H1 (cell line): ENCODE results near the gene CUL9. TPM values are rescaled to one million over a fixed set of nuclear protein-coding genes. Genes with fewer than 3 reads are reported as not detected.

Source experiments
- BCL11A ChIP-seq, 2 experiments: IDR thresholded peaks; one replicate each; pipeline ENCODE4 v1.6.1; 2011; ENCODE audit warnings: low read depth in 2 of 2, low read length in 2 of 2, mild to moderate bottlenecking in 2 of 2
- RNF2 ChIP-seq: fragments of 200-900, 300-1000 bp; sonication (generic); IDR thresholded peaks from 2 replicates; pipeline ENCODE4 v1.7.1; 2016; ENCODE audit warnings: borderline replicate concordance, low read depth, mild to moderate bottlenecking, antibody characterized with exemption, low read length; ENCODE audit not compliant: poor library complexity, severe bottlenecking; ENCODE audit errors: missing control alignments
- polyA plus RNA-seq, 7 experiments: library from polyadenylated mRNA; depleted of rRNA in 3 of 7; stranded (reverse) in 5 of 7; unstranded in 2 of 7; fragments of >200 nt in 5 of 7; fragments of 200-250 nt in 2 of 7; gene quantifications; 1 replicate in 5 of 7; 2 replicates in 1 of 7; 4 replicates in 1 of 7; pipeline versions ENCODE4 v1.2.1 to v1.2.3, GENCODE V29; 2011 to 2013; ENCODE audit warnings: missing spikeins in 2 of 7, mixed read lengths in 2 of 7
- total RNA-seq: library from RNA; stranded (reverse); fragmentation: NEBNext Ultra II Directional; extraction: Animal tissue kit (Norgen Biotek cat#: 25700); gene quantifications from 2 replicates; pipeline ENCODE4 v1.2.1, GENCODE V29; 2021
- TF ChIP-seq, protein P1 (sequence below): IDR thresholded peaks from 2 replicates; pipeline ENCODE4 v1.6.1; 2011; ENCODE audit warnings: low read length, improper control_type of control experiment
- TF ChIP-seq, protein P2 (sequence below): fragments of 300-600 bp; sonication (generic); IDR thresholded peaks from 2 replicates; pipeline ENCODE4 v1.7.1; 2012; ENCODE audit warnings: low read length, moderate library complexity, mild to moderate bottlenecking, inconsistent platforms; ENCODE audit not compliant: insufficient replicate concordance

CUL9 gene
- total and polyA plus RNA-seq, 2 of the 8 experiments (the other 6 are each of a cell fraction or from before 2014, with no cell fraction given), result 7.7 to 9.8 TPM

DNA sequence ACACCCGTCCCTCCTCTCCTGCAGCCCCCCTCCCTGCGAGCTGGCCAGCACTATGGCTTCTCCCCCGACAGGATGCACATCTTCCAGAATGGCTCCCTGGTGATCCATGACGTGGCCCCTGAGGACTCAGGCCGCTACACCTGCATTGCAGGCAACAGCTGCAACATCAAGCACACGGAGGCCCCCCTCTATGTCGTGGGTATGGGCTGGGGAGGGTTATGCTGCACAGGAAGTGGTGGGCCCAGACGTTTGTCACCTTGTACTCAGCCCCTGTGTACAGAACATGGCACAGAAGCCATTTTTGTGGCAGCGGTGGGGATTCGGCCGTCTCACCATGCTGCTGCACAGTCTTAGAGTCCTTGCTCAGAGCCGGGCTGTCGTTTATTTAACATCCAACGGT, 39.9 kb upstream of the CUL9 start (continued):
- TF ChIP-seq RNF2 (no peak), BCL11A (IDR thresholded peaks at IDR 0.05; ENCODE audit: low read depth in 2 of 2, low read length in 2 of 2) (no peak)
- TF ChIP-seq, protein P1, sequence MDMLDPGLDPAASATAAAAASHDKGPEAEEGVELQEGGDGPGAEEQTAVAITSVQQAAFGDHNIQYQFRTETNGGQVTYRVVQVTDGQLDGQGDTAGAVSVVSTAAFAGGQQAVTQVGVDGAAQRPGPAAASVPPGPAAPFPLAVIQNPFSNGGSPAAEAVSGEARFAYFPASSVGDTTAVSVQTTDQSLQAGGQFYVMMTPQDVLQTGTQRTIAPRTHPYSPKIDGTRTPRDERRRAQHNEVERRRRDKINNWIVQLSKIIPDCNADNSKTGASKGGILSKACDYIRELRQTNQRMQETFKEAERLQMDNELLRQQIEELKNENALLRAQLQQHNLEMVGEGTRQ, result no peak
- TF ChIP-seq, protein P2, sequence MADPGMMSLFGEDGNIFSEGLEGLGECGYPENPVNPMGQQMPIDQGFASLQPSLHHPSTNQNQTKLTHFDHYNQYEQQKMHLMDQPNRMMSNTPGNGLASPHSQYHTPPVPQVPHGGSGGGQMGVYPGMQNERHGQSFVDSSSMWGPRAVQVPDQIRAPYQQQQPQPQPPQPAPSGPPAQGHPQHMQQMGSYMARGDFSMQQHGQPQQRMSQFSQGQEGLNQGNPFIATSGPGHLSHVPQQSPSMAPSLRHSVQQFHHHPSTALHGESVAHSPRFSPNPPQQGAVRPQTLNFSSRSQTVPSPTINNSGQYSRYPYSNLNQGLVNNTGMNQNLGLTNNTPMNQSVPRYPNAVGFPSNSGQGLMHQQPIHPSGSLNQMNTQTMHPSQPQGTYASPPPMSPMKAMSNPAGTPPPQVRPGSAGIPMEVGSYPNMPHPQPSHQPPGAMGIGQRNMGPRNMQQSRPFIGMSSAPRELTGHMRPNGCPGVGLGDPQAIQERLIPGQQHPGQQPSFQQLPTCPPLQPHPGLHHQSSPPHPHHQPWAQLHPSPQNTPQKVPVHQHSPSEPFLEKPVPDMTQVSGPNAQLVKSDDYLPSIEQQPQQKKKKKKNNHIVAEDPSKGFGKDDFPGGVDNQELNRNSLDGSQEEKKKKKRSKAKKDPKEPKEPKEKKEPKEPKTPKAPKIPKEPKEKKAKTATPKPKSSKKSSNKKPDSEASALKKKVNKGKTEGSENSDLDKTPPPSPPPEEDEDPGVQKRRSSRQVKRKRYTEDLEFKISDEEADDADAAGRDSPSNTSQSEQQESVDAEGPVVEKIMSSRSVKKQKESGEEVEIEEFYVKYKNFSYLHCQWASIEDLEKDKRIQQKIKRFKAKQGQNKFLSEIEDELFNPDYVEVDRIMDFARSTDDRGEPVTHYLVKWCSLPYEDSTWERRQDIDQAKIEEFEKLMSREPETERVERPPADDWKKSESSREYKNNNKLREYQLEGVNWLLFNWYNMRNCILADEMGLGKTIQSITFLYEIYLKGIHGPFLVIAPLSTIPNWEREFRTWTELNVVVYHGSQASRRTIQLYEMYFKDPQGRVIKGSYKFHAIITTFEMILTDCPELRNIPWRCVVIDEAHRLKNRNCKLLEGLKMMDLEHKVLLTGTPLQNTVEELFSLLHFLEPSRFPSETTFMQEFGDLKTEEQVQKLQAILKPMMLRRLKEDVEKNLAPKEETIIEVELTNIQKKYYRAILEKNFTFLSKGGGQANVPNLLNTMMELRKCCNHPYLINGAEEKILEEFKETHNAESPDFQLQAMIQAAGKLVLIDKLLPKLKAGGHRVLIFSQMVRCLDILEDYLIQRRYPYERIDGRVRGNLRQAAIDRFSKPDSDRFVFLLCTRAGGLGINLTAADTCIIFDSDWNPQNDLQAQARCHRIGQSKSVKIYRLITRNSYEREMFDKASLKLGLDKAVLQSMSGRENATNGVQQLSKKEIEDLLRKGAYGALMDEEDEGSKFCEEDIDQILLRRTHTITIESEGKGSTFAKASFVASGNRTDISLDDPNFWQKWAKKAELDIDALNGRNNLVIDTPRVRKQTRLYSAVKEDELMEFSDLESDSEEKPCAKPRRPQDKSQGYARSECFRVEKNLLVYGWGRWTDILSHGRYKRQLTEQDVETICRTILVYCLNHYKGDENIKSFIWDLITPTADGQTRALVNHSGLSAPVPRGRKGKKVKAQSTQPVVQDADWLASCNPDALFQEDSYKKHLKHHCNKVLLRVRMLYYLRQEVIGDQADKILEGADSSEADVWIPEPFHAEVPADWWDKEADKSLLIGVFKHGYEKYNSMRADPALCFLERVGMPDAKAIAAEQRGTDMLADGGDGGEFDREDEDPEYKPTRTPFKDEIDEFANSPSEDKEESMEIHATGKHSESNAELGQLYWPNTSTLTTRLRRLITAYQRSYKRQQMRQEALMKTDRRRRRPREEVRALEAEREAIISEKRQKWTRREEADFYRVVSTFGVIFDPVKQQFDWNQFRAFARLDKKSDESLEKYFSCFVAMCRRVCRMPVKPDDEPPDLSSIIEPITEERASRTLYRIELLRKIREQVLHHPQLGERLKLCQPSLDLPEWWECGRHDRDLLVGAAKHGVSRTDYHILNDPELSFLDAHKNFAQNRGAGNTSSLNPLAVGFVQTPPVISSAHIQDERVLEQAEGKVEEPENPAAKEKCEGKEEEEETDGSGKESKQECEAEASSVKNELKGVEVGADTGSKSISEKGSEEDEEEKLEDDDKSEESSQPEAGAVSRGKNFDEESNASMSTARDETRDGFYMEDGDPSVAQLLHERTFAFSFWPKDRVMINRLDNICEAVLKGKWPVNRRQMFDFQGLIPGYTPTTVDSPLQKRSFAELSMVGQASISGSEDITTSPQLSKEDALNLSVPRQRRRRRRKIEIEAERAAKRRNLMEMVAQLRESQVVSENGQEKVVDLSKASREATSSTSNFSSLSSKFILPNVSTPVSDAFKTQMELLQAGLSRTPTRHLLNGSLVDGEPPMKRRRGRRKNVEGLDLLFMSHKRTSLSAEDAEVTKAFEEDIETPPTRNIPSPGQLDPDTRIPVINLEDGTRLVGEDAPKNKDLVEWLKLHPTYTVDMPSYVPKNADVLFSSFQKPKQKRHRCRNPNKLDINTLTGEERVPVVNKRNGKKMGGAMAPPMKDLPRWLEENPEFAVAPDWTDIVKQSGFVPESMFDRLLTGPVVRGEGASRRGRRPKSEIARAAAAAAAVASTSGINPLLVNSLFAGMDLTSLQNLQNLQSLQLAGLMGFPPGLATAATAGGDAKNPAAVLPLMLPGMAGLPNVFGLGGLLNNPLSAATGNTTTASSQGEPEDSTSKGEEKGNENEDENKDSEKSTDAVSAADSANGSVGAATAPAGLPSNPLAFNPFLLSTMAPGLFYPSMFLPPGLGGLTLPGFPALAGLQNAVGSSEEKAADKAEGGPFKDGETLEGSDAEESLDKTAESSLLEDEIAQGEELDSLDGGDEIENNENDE, result no peak
